ENCODE data around the gene CFAP52. TPM values are rescaled to one million over a fixed set of nuclear protein-coding genes. Genes with fewer than 3 reads are reported as not detected.

CFAP52 gene, protein sequence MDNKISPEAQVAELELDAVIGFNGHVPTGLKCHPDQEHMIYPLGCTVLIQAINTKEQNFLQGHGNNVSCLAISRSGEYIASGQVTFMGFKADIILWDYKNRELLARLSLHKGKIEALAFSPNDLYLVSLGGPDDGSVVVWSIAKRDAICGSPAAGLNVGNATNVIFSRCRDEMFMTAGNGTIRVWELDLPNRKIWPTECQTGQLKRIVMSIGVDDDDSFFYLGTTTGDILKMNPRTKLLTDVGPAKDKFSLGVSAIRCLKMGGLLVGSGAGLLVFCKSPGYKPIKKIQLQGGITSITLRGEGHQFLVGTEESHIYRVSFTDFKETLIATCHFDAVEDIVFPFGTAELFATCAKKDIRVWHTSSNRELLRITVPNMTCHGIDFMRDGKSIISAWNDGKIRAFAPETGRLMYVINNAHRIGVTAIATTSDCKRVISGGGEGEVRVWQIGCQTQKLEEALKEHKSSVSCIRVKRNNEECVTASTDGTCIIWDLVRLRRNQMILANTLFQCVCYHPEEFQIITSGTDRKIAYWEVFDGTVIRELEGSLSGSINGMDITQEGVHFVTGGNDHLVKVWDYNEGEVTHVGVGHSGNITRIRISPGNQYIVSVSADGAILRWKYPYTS
- 0.07 and 0.23 TPM in 2 replicates for polyA plus RNA-seq (2011; rRNA removed)
- 0.07 and 0.13 TPM in 2 replicates for polyA plus RNA-seq (2012; cell fraction: cytosol; rRNA removed)
- polyA plus RNA-seq (2012; cell fraction: nucleus; rRNA removed), result not detected in 2 replicates
- polyA plus RNA-seq (2017; fragmentation: RNase III; extraction: RNeasy Plus Mini Kit Qiagen cat#74134 plus additional on column Dnase treatment), result 0.05 to 0.17 TPM in 2 of 3 replicates, not detected in the other
- polyA minus RNA-seq (2011; rRNA and poly(A)+ RNA removed), result not detected in 2 replicates

DNA sequence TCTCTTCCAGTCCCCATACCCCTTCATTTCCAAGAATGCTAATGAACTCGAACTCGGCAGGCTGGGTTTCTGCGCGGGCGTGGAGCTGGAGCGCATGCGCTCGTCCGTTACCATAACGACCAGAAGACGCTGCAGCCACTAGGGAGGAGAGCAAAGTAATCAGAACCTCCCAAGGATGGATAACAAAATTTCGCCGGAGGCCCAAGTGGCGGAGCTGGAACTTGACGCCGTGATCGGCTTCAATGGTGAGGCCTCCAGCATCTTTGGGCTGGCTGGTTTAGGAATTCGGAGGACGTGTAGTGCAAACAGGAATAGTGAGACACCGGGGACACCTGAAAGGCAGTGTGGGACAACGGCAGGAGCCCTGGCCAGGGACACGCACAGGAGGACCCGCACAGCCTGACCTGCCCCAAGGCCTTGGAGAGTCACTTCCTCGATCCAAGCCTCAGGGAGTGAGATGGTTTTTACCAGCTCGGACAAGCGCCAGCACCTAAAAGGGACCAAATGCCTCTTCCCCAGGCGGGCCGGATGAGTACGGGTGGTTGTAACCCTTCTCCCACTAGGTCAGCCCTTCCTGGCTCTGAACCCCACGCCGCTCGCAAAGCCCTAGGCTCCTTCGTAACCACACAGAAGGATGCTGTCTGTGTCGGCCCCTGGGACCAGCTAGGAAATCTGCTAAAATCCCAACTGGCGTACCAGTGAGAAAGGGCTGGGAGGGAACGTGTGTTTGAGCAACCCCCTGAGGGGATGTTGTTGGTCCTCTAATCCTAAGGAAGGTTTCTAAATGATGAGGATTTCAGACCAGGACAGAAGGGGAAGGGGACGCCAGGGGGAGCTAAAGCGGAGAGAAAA lies at the start of gene CFAP52:
Gene CFAP52, plus strand, starts transcription at position 122 of the 852 bp plus-strand sequence. Its CDS starts 54 bp downstream, at position 176.
- DNase-seq (ENCODE audit: low read depth in 1 of 2, low spot score in 1 of 2) (peak; percentile 75 to 84), ATAC-seq (peak; percentile 76 to 81), FAIRE-seq (no peak)
- Histone ChIP-seq H3K4me2 (peak within 1 kb of the TSS; percentile 85), H3K4me3 (peak within 1 kb of the TSS; percentile 93), H3K4me1 (peaks cover 15% of the 10 kb centered on the region), H3K27ac (peak within 1 kb of the TSS; percentile 88 to 90), H3K9me3 (no peaks in the 10 kb centered on the region)
- ChIA-PET CTCF (interaction anchor here (0.6 to 3.6 kb wide), 65 partner anchors 7 to 934 kb away, joined by 3 to 44 read pairs (median 4); partner anchors contain the start of gene USP43), POLR2A (interaction anchor here (1.0 to 1.1 kb wide), 3 partner anchors 69 to 407 kb away, joined by 4 to 5 read pairs (median 4); partner anchors contain the start of gene USP43)
- WGBS (ENCODE audit: missing lambda C conversion rate), result 70% methylated on average over 38 of the region's 38 CpGs
- TF ChIP-seq RAD21 (conservative IDR thresholded peaks at IDR 0.05 in 1 of 2, IDR thresholded peaks at IDR 0.05 in 1 of 2), result peak; percentile 81
- TF ChIP-seq HMGXB4 (CRISPR knock-in tag; IDR thresholded peaks at IDR 0.05; ENCODE audit: borderline replicate concordance), result no peak
- TF ChIP-seq, protein P1, sequence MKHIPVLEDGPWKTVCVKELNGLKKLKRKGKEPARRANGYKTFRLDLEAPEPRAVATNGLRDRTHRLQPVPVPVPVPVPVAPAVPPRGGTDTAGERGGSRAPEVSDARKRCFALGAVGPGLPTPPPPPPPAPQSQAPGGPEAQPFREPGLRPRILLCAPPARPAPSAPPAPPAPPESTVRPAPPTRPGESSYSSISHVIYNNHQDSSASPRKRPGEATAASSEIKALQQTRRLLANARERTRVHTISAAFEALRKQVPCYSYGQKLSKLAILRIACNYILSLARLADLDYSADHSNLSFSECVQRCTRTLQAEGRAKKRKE (CRISPR knock-in tag; IDR thresholded peaks at IDR 0.05; ENCODE audit: low read depth), result no peak
- TF ChIP-seq TFCP2L1 (CRISPR knock-in tag; IDR thresholded peaks at IDR 0.05), result no peak
- TF ChIP-seq SMC3 (IDR thresholded peaks at IDR 0.05), result peak; percentile 81
- TF ChIP-seq CHD2 (IDR thresholded peaks at IDR 0.05; ENCODE audit: low read length, partially characterized antibody), result no peak
- TF ChIP-seq HOXB5 (CRISPR knock-in tag; IDR thresholded peaks at IDR 0.05), result no peak
- no peak for TF ChIP-seq CEBPB (IDR thresholded peaks at IDR 0.05)
- no peak for TF ChIP-seq ZC3H11A (IDR thresholded peaks at IDR 0.05)
- TF ChIP-seq, protein P2, sequence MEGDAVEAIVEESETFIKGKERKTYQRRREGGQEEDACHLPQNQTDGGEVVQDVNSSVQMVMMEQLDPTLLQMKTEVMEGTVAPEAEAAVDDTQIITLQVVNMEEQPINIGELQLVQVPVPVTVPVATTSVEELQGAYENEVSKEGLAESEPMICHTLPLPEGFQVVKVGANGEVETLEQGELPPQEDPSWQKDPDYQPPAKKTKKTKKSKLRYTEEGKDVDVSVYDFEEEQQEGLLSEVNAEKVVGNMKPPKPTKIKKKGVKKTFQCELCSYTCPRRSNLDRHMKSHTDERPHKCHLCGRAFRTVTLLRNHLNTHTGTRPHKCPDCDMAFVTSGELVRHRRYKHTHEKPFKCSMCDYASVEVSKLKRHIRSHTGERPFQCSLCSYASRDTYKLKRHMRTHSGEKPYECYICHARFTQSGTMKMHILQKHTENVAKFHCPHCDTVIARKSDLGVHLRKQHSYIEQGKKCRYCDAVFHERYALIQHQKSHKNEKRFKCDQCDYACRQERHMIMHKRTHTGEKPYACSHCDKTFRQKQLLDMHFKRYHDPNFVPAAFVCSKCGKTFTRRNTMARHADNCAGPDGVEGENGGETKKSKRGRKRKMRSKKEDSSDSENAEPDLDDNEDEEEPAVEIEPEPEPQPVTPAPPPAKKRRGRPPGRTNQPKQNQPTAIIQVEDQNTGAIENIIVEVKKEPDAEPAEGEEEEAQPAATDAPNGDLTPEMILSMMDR (IDR thresholded peaks at IDR 0.05), result peak; percentile 84

- Histone ChIP-seq H3K27ac (no peak overlapping the region), H3K4me3 (no peak overlapping the region), H3K9me3 (no peaks in the 10 kb centered on the region), H3K4me1 (no peaks in the 10 kb centered on the region), H3K4me2 (no peak overlapping the region)
- DNase-seq (ENCODE audit: low read depth in 1 of 2, low spot score in 1 of 2) (no peak), FAIRE-seq (no peak), ATAC-seq (no peak)
- TF ChIP-seq JUNB (IDR thresholded peaks at IDR 0.05), result no peak
- TF ChIP-seq, protein P3, sequence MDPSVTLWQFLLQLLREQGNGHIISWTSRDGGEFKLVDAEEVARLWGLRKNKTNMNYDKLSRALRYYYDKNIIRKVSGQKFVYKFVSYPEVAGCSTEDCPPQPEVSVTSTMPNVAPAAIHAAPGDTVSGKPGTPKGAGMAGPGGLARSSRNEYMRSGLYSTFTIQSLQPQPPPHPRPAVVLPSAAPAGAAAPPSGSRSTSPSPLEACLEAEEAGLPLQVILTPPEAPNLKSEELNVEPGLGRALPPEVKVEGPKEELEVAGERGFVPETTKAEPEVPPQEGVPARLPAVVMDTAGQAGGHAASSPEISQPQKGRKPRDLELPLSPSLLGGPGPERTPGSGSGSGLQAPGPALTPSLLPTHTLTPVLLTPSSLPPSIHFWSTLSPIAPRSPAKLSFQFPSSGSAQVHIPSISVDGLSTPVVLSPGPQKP (IDR thresholded peaks at IDR 0.05; ENCODE audit: low read depth, low read length), result no peak
- no peak for TF ChIP-seq NPAS2 (CRISPR knock-in tag; IDR thresholded peaks at IDR 0.05; ENCODE audit: borderline replicate concordance)
- TF ChIP-seq KDM5A (IDR thresholded peaks at IDR 0.05), result no peak
- TF ChIP-seq, protein P4, sequence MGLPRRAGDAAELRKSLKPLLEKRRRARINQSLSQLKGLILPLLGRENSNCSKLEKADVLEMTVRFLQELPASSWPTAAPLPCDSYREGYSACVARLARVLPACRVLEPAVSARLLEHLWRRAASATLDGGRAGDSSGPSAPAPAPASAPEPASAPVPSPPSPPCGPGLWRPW (IDR thresholded peaks at IDR 0.05), result no peak
- TF ChIP-seq HOXB13 (CRISPR knock-in tag; IDR thresholded peaks at IDR 0.05; ENCODE audit: low read depth), result no peak
- TF ChIP-seq JUN (IDR thresholded peaks at IDR 0.05), result no peak
- no peak for TF ChIP-seq TFCP2L1 (CRISPR knock-in tag; IDR thresholded peaks at IDR 0.05)
- no peak for TF ChIP-seq SMC3 (IDR thresholded peaks at IDR 0.05)
- POLR2A ChIA-PET, result no interaction called here
- 59% methylated on average over 3 of the region's 3 CpGs for WGBS (ENCODE audit: missing lambda C conversion rate)
- CTCF ChIA-PET, result interaction anchor here (2.4 kb wide), 1 partner anchor 530 kb away, joined by 10 read pairs; no protein-coding TSS in a partner anchor
These were observed 48.7 kb upstream of the CFAP52 start for GRCh38 chr17:9527788-9528187.

Measured in A549 (cell line).